ENCODE data around the gene CCDC18. TPM values are rescaled to one million over a fixed set of nuclear protein-coding genes. Genes with fewer than 3 reads are reported as not detected.
A peak's percentile ranks its signal among the peaks of the same experiment; 100 is the strongest.

Gene CCDC18
- total RNA-seq, 6 experiments from 2014 or later, result 2.3 to 6.9 (median 3.5) TPM

GRCh38 chr1:93143769-93144168, 36.8 kb upstream of the CCDC18 start:
- no peak for DNase-seq
- Histone ChIP-seq H3K36me3 (no peaks in the 10 kb centered on the region), H3K4me3 (no peak overlapping the region), H3K27ac (no peak overlapping the region), H3K9me3 (no peaks in the 10 kb centered on the region), H3K27me3 (no peaks in the 10 kb centered on the region), H3K4me1 (no peaks in the 10 kb centered on the region)
- TF ChIP-seq POLR2A (IDR thresholded peaks at IDR 0.05), result no peak
- no peak for TF ChIP-seq CTCF (IDR thresholded peaks at IDR 0.05)
- peak in 3 of 4 donors; percentile 45 to 76 (median 62) for ATAC-seq
- 26% methylated on average over 4 of the region's 4 CpGs for WGBS (ENCODE audit: insufficient coverage, low coverage, low lambda C conversion rate, missing lambda C conversion rate)
- intact Hi-C loops (cut with DNase I), result no loop called here

DNA sequence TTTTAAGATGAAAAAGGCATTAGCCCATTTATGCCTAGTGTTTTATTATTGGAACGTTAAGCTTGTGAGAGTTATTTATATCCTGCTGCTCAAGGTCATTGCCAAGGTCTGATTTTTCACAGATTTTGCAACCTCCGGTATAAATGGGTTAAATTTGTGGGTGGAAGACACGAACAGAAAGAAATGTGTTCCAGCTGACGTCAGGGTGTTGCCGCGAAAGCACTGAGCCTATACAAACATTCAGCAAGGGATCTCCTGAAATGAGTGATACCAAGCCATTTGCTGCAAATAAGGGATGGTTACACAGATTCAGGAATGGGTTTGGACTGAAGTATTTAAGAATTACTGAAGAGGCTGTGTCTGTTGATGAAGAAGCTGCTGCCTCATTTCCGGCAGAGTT, 32.5 kb upstream of the CCDC18 start:
- Histone ChIP-seq H3K4me3 (no peak overlapping the region), H3K27me3 (no peaks in the 10 kb centered on the region), H3K27ac (no peak overlapping the region), H3K36me3 (peaks cover 0 to 18% (median 3%) of the 10 kb centered on the region in 4 donors), H3K9me3 (no peaks in the 10 kb centered on the region), H3K4me1 (no peaks in the 10 kb centered on the region)
- TF ChIP-seq CTCF (IDR thresholded peaks at IDR 0.05), result no peak
- no peak for TF ChIP-seq POLR2A (IDR thresholded peaks at IDR 0.05)
- no peak for DNase-seq
- intact Hi-C loops (cut with DNase I), result no loop called here
- 31% methylated on average over 7 of the region's 7 CpGs for WGBS (ENCODE audit: insufficient coverage, low coverage, low lambda C conversion rate, missing lambda C conversion rate)
- ATAC-seq, result peak in 2 of 4 donors; percentile 21 to 44

- Histone ChIP-seq H3K9me3 (no peaks in the 10 kb centered on the region), H3K27ac (no peak overlapping the region), H3K4me1 (no peaks in the 10 kb centered on the region), H3K36me3 (peaks cover 0 to 40% (median 5%) of the 10 kb centered on the region in 4 donors), H3K4me3 (no peak overlapping the region), H3K27me3 (no peaks in the 10 kb centered on the region)
- WGBS (ENCODE audit: insufficient coverage, low coverage, low lambda C conversion rate, missing lambda C conversion rate), result 47% methylated on average over 1 of the region's 1 CpG
- no peak for ATAC-seq
- DNase-seq, result no peak
- TF ChIP-seq POLR2A (IDR thresholded peaks at IDR 0.05) (no peak), CTCF (IDR thresholded peaks at IDR 0.05) (no peak)
- intact Hi-C loops (cut with DNase I), result no loop called here
Observed at GRCh38 chr1:93150729-93151128, 29.8 kb upstream of the CCDC18 start.

- Histone ChIP-seq H3K36me3 (peaks cover 0 to 47% (median 5%) of the 10 kb centered on the region in 4 donors), H3K27me3 (no peaks in the 10 kb centered on the region), H3K27ac (no peak overlapping the region), H3K9me3 (no peaks in the 10 kb centered on the region), H3K4me3 (no peak overlapping the region), H3K4me1 (no peaks in the 10 kb centered on the region)
- no peak for DNase-seq
- intact Hi-C loops (cut with DNase I), result no loop called here
- TF ChIP-seq POLR2A (IDR thresholded peaks at IDR 0.05) (no peak), CTCF (IDR thresholded peaks at IDR 0.05) (no peak)
- ATAC-seq, result no peak
Observed at GRCh38 chr1:93151474-93151873, 29.1 kb upstream of the CCDC18 start.

- Histone ChIP-seq H3K27me3 (no peaks in the 10 kb centered on the region), H3K27ac (no peak overlapping the region), H3K4me1 (no peaks in the 10 kb centered on the region), H3K9me3 (no peaks in the 10 kb centered on the region), H3K4me3 (no peak overlapping the region), H3K36me3 (peaks cover 0 to 60% (median 12%) of the 10 kb centered on the region in 4 donors)
- intact Hi-C loops (cut with DNase I), result no loop called here
- ATAC-seq (no peak), DNase-seq (no peak)
- WGBS (ENCODE audit: insufficient coverage, low coverage, low lambda C conversion rate, missing lambda C conversion rate), result 79% methylated on average over 2 of the region's 2 CpGs
- TF ChIP-seq POLR2A (IDR thresholded peaks at IDR 0.05), result no peak
- no peak for TF ChIP-seq CTCF (IDR thresholded peaks at IDR 0.05)
Observed at GRCh38 chr1:93152835-93153234, 27.7 kb upstream of the CCDC18 start.
